Nephron (organoid): Measurements from ENCODE around the gene MGAT5.

ENCODE experiments used
- H3K27ac Mint-ChIP-seq, 3 experiments: 2 replicates each; pipeline ENCODE4 v1.8.0; 2020; ENCODE audit warnings: mixed read lengths in 3 of 3, mild to moderate bottlenecking in 2 of 3, moderate library complexity in 1 of 3
- H3K27me3 Mint-ChIP-seq: 2 replicates; pipeline ENCODE4 v1.8.0; 2021; ENCODE audit warnings: low read depth, mild to moderate bottlenecking, moderate library complexity, mixed read lengths
- H3K36me3 Mint-ChIP-seq: 2 replicates; pipeline ENCODE4 v1.8.0; 2020; ENCODE audit warnings: low read depth, mixed read lengths
- H3K4me1 Mint-ChIP-seq: 2 replicates; pipeline ENCODE4 v1.8.0; 2020; ENCODE audit warnings: mixed read lengths
- H3K4me3 Mint-ChIP-seq, 3 experiments: 2 replicates each; pipeline ENCODE4 v1.8.0; 2020; ENCODE audit warnings: mild to moderate bottlenecking in 3 of 3, mixed read lengths in 3 of 3, moderate library complexity in 2 of 3
- H3K9me3 Mint-ChIP-seq: 2 replicates; pipeline ENCODE4 v1.8.0; 2020; ENCODE audit warnings: mixed read lengths
- CTCF ChIP-seq, 3 experiments: fragments of 200-600 bp; sonication (generic); IDR thresholded peaks; one replicate each; pipeline ENCODE4 v1.5.0; 2021; ENCODE audit warnings: antibody characterized with exemption in 3 of 3; ENCODE audit not compliant: unreplicated experiment in 3 of 3

MGAT5 gene

GRCh38 chr2:134500211-134500935 is 246.5 kb downstream of the MGAT5 start:
- no peak for TF ChIP-seq CTCF (IDR thresholded peaks at IDR 0.05; ENCODE audit: unreplicated experiment in 3 of 3)
- peaks cover 6% of the 10 kb centered on the region for H3K4me1 Mint-ChIP-seq

GRCh38 chr2:134501476-134502091 is 247.7 kb downstream of the MGAT5 start:
- Mint-ChIP-seq H3K9me3 (no peaks in the 10 kb centered on the region), H3K36me3 (no peaks in the 10 kb centered on the region), H3K27me3 (peaks cover 4% of the 10 kb centered on the region), H3K27ac (peak overlapping the region; percentile 37 to 58 (median 41)), H3K4me3 (no peak overlapping the region), H3K4me1 (peaks cover 6% of the 10 kb centered on the region)
- TF ChIP-seq CTCF (IDR thresholded peaks at IDR 0.05; ENCODE audit: unreplicated experiment in 3 of 3), result no peak

More at GRCh38 chr2:134500211-134500935, 246.5 kb downstream of the MGAT5 start:
- H3K36me3 Mint-ChIP-seq, result no peaks in the 10 kb centered on the region
- no peak overlapping the region for H3K4me3 Mint-ChIP-seq
- H3K27ac Mint-ChIP-seq, result peak overlapping the region in 1 of 3 experiments; percentile 59
- H3K27me3 Mint-ChIP-seq, result peaks cover 4% of the 10 kb centered on the region
- H3K9me3 Mint-ChIP-seq, result no peaks in the 10 kb centered on the region

- Mint-ChIP-seq H3K4me1 (peaks cover 6% of the 10 kb centered on the region), H3K4me3 (no peak overlapping the region), H3K36me3 (no peaks in the 10 kb centered on the region), H3K27ac (peak overlapping the region; percentile 37 to 58 (median 41)), H3K27me3 (no peaks in the 10 kb centered on the region), H3K9me3 (no peaks in the 10 kb centered on the region)
- no peak for TF ChIP-seq CTCF (IDR thresholded peaks at IDR 0.05; ENCODE audit: unreplicated experiment in 3 of 3)
Measured at GRCh38 chr2:134502104-134502503, 248.2 kb downstream of the MGAT5 start.
